ENCODE results near the gene EBF3. TPM values are rescaled to one million over a fixed set of nuclear protein-coding genes. Genes with fewer than 3 reads are reported as not detected.

EBF3 gene
- total RNA-seq, 4 donors from 2014 or later = 1.4 to 4.2 (median 2.4) TPM

GRCh38 chr10:129898706-129899268, 65.3 kb downstream of the EBF3 start:
- TF ChIP-seq POLR2A (IDR thresholded peaks at IDR 0.05) = no peak
- no peak for TF ChIP-seq POLR2AphosphoS5 (IDR thresholded peaks at IDR 0.05)
- TF ChIP-seq EP300 (IDR thresholded peaks at IDR 0.05) = no peak
- no peak for TF ChIP-seq CTCF (IDR thresholded peaks at IDR 0.05)
- no peak for DNase-seq (ENCODE audit: low spot score in 2 of 2)
- Histone ChIP-seq H3K9me3 (no peaks in the 10 kb centered on the region), H3K4me1 (no peaks in the 10 kb centered on the region), H3K27ac (no peak overlapping the region), H3K27me3 (peaks cover 55% of the 10 kb centered on the region), H3K36me3 (no peaks in the 10 kb centered on the region), H3K4me3 (no peak overlapping the region)
- 73% methylated on average over 38 of the region's 38 CpGs for whole genome bisulfite sequencing

- TF ChIP-seq POLR2AphosphoS5 (IDR thresholded peaks at IDR 0.05) (no peak), POLR2A (IDR thresholded peaks at IDR 0.05) (no peak), EP300 (IDR thresholded peaks at IDR 0.05) (no peak), CTCF (IDR thresholded peaks at IDR 0.05) (no peak)
- peaks cover 55% of the 10 kb centered on the region for H3K27me3 ChIP-seq
Measured at GRCh38 chr10:129897871-129898626, 66.0 kb downstream of the EBF3 start.

GRCh38 chr10:129896860-129897200, 67.2 kb downstream of the EBF3 start:
- WGBS = 85% methylated on average over 5 of the region's 11 CpGs
- no peak for DNase-seq (ENCODE audit: low spot score in 2 of 2)
- H3K27ac ChIP-seq = no peak overlapping the region

More at GRCh38 chr10:129897871-129898626, 66.0 kb downstream of the EBF3 start:
- no peaks in the 10 kb centered on the region for H3K4me1 ChIP-seq
- H3K36me3 ChIP-seq = no peaks in the 10 kb centered on the region
- no peaks in the 10 kb centered on the region for H3K9me3 ChIP-seq
- H3K27ac ChIP-seq = no peak overlapping the region
- 51% methylated on average over 15 of the region's 15 CpGs for WGBS
- no peak for DNase-seq (ENCODE audit: low spot score in 2 of 2)
- no peak overlapping the region for H3K4me3 ChIP-seq

GRCh38 chr10:129896136-129896859, 67.8 kb downstream of the EBF3 start:
- 81% methylated on average over 27 of the region's 36 CpGs for WGBS
- Histone ChIP-seq H3K27me3 (peaks cover 40% of the 10 kb centered on the region), H3K27ac (no peak overlapping the region), H3K4me1 (no peaks in the 10 kb centered on the region), H3K4me3 (no peak overlapping the region), H3K9me3 (no peaks in the 10 kb centered on the region), H3K36me3 (no peaks in the 10 kb centered on the region)
- TF ChIP-seq EP300 (IDR thresholded peaks at IDR 0.05) (no peak), POLR2A (IDR thresholded peaks at IDR 0.05) (no peak), POLR2AphosphoS5 (IDR thresholded peaks at IDR 0.05) (no peak), CTCF (IDR thresholded peaks at IDR 0.05) (no peak)
- DNase-seq (ENCODE audit: low spot score in 2 of 2) = no peak

More at GRCh38 chr10:129896860-129897200, 67.2 kb downstream of the EBF3 start:
- TF ChIP-seq POLR2AphosphoS5 (IDR thresholded peaks at IDR 0.05) (no peak), POLR2A (IDR thresholded peaks at IDR 0.05) (no peak), EP300 (IDR thresholded peaks at IDR 0.05) (no peak), CTCF (IDR thresholded peaks at IDR 0.05) (no peak)
- Histone ChIP-seq H3K9me3 (no peaks in the 10 kb centered on the region), H3K4me1 (no peaks in the 10 kb centered on the region), H3K4me3 (no peak overlapping the region), H3K27me3 (peaks cover 45% of the 10 kb centered on the region), H3K36me3 (no peaks in the 10 kb centered on the region)

- no peaks in the 10 kb centered on the region for H3K9me3 ChIP-seq
- TF ChIP-seq POLR2AphosphoS5 (IDR thresholded peaks at IDR 0.05) (no peak), CTCF (IDR thresholded peaks at IDR 0.05) (no peak), EP300 (IDR thresholded peaks at IDR 0.05) (no peak), POLR2A (IDR thresholded peaks at IDR 0.05) (no peak)
- DNase-seq (ENCODE audit: low spot score in 2 of 2) = no peak
- no peak overlapping the region for H3K27ac ChIP-seq
- H3K4me3 ChIP-seq = no peak overlapping the region
- H3K27me3 ChIP-seq = peaks cover 37% of the 10 kb centered on the region
- 91% methylated on average over 4 of the region's 4 CpGs for WGBS
- no peaks in the 10 kb centered on the region for H3K4me1 ChIP-seq
- no peaks in the 10 kb centered on the region for H3K36me3 ChIP-seq
Measured at GRCh38 chr10:129895811-129896135, 68.3 kb downstream of the EBF3 start.

Data from suprapubic skin (tissue), 4 donors.